Fibroblast of skin of scalp (primary cell): ENCODE results near the gene SLAIN1.
A peak's percentile ranks its signal among the peaks of the same experiment; 100 is the strongest.

Experiments used
- DNase-seq: peaks from one replicate; pipeline ENCODE4 v3.0.0-alpha.2; 2013

SLAIN1 gene

GRCh38 chr13:77751513-77752456 lies 54.3 kb downstream of the SLAIN1 start:
- DNase-seq: peak; percentile 44

GRCh38 chr13:77752512-77753069 lies 55.1 kb downstream of the SLAIN1 start:
- no peak for DNase-seq

- DNase-seq: no peak
These were observed 63.4 kb downstream of the SLAIN1 start for GRCh38 chr13:77760893-77761292.

- no peak for DNase-seq
These were observed 69.9 kb downstream of the SLAIN1 start for GRCh38 chr13:77767413-77767812.

- no peak for DNase-seq
These were observed 76.7 kb downstream of the SLAIN1 start for GRCh38 chr13:77774181-77774580.

- DNase-seq: no peak
These were observed 79.2 kb downstream of the SLAIN1 start for GRCh38 chr13:77776704-77777103.

- peak; percentile 52 for DNase-seq
These were observed 82.2 kb downstream of the SLAIN1 start for GRCh38 chr13:77779552-77780272.

- no peak for DNase-seq
These were observed 84.3 kb downstream of the SLAIN1 start for GRCh38 chr13:77781808-77782207.

GRCh38 chr13:77784515-77784914 lies 87.0 kb downstream of the SLAIN1 start:
- DNase-seq: no peak

- no peak for DNase-seq
These were observed 89.3 kb downstream of the SLAIN1 start for GRCh38 chr13:77786695-77787287.

GRCh38 chr13:77789376-77789775 lies 91.9 kb downstream of the SLAIN1 start:
- DNase-seq: no peak

GRCh38 chr13:77800219-77800618 lies 102.7 kb downstream of the SLAIN1 start:
- DNase-seq: peak; percentile 37

- no peak for DNase-seq
These were observed 109.0 kb downstream of the SLAIN1 start for GRCh38 chr13:77806518-77806917.

- DNase-seq: no peak
These were observed 110.1 kb downstream of the SLAIN1 start for GRCh38 chr13:77807431-77808135.

GRCh38 chr13:77810430-77810829 lies 112.9 kb downstream of the SLAIN1 start:
- no peak for DNase-seq

GRCh38 chr13:77810878-77811277 lies 113.4 kb downstream of the SLAIN1 start:
- DNase-seq: no peak

GRCh38 chr13:77811381-77811780 lies 113.9 kb downstream of the SLAIN1 start:
- DNase-seq: no peak

GRCh38 chr13:77811981-77812380 lies 114.5 kb downstream of the SLAIN1 start:
- no peak for DNase-seq
